Activated naive CD4-positive, alpha-beta T cell treated with anti-CD3 and anti-CD28 coated beads, Interleukin-2, amount 10 ng/mL, durations not matched to agents 7 days and 5 days (primary cell): ENCODE results near the gene NOTCH4.

Experiments
- CTCF ChIA-PET: fragments of 350-600 bp; sonication (Branson Sonifier 250); formaldehyde crosslinking; loops from one replicate; lab custom pipeline; 2021; ENCODE audit warnings: antibody characterized with exemption; lab: Charles Lee
- DNase-seq: peaks from one replicate; pipeline ENCODE4 v3.0.0-alpha.2; 2020
- H3K27ac Mint-ChIP-seq: one replicate; pipeline ENCODE4 v1.8.0; 2021; ENCODE audit warnings: mild to moderate bottlenecking, moderate library complexity, mixed read lengths
- H3K27me3 Mint-ChIP-seq: one replicate; pipeline ENCODE4 v1.8.0; 2021; ENCODE audit warnings: mild to moderate bottlenecking, mixed read lengths
- H3K36me3 Mint-ChIP-seq: one replicate; pipeline ENCODE4 v1.8.0; 2021; ENCODE audit warnings: mixed read lengths
- H3K4me1 Mint-ChIP-seq: one replicate; pipeline ENCODE4 v1.8.0; 2021; ENCODE audit warnings: mixed read lengths
- H3K4me3 Mint-ChIP-seq: one replicate; pipeline ENCODE4 v1.8.0; 2021; ENCODE audit warnings: mild to moderate bottlenecking, moderate library complexity, mixed read lengths
- H3K9me3 Mint-ChIP-seq: one replicate; pipeline ENCODE4 v1.8.0; 2021; ENCODE audit warnings: mixed read lengths

The NOTCH4 gene

DNA sequence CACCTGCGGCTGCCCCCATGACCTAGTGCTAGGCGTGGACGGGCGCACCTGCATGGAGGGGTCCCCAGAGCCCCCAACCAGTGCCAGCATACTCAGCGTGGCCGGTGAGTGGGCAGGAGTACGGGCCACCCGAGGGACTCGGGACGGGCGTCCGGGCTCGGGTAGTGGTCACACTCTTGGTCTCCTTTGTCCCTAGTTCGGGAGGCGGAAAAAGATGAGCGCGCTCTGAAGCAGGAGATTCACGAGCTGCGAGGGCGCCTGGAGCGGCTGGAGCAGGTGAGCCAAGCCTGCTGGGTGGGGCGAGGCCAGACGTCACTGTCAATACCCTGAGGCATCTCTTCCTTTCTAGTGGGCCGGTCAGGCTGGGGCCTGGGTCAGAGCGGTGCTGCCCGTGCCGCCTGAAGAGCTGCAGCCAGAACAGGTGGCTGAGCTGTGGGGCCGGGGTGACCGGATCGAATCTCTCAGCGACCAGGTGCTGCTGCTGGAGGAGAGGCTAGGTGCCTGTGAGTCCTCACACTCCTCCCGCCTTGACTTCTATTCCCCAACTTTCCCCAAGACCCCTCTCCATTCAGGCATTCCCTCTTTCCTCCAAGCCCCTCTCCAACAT is 56.6 kb downstream of the NOTCH4 start:
- no peaks in the 10 kb centered on the region for H3K9me3 Mint-ChIP-seq
- no peak overlapping the region for H3K4me3 Mint-ChIP-seq
- no peaks in the 10 kb centered on the region for H3K27me3 Mint-ChIP-seq
- no peaks in the 10 kb centered on the region for H3K4me1 Mint-ChIP-seq
- DNase-seq, result no peak
- peaks cover 37% of the 10 kb centered on the region for H3K36me3 Mint-ChIP-seq
- H3K27ac Mint-ChIP-seq, result no peak overlapping the region
- CTCF ChIA-PET, result interaction anchor here (1.9 kb wide), 1 partner anchor 49 kb away, joined by 4 read pairs; no protein-coding TSS in a partner anchor

DNA sequence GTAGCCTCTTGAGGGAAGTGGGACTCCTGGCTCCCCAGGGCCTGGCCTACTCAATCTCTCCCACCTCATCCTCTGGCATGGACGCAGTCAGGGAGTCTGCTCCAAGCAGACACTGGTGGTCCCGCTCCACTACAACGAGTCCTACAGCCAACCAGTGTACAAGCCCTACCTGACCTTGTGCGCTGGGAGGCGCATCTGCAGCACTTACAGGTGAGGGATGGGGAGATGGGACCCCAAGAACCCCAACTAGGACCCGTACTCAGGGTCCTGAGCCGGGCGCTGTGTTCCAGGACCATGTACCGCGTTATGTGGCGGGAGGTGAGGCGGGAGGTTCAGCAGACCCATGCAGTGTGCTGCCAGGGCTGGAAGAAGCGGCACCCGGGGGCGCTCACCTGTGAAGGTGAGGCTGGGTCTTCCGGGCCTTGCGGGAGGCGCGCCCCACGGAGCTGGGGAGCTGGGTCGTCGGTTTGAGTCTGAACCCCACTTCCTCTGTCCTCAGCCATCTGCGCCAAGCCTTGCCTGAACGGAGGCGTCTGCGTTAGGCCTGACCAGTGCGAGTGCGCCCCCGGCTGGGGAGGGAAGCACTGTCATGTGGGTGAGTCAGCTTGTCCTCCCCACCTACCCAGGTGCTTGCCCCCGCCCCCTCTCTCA is 57.3 kb downstream of the NOTCH4 start:
- CTCF ChIA-PET, result interaction anchor here (1.9 kb wide), 1 partner anchor 48 kb away, joined by 4 read pairs; no protein-coding TSS in a partner anchor
- no peak for DNase-seq
- Mint-ChIP-seq H3K4me3 (no peak overlapping the region), H3K27ac (no peak overlapping the region), H3K9me3 (no peaks in the 10 kb centered on the region), H3K36me3 (peaks cover 37% of the 10 kb centered on the region), H3K27me3 (no peaks in the 10 kb centered on the region), H3K4me1 (no peaks in the 10 kb centered on the region)

- Mint-ChIP-seq H3K4me1 (no peaks in the 10 kb centered on the region), H3K36me3 (peaks cover 19% of the 10 kb centered on the region), H3K9me3 (no peaks in the 10 kb centered on the region), H3K4me3 (no peak within 1 kb of the TSS), H3K27ac (no peak within 1 kb of the TSS), H3K27me3 (no peaks in the 10 kb centered on the region)
- DNase-seq, result no peak
- CTCF ChIA-PET, result interaction anchor here (1.1 kb wide), 1 partner anchor 16 kb away, joined by 3 read pairs; no protein-coding TSS in a partner anchor
Observed at GRCh38 chr6:32164295-32164694, 59.6 kb downstream of the NOTCH4 start, which contains the start of gene EGFL8. TSS of gene EGFL8 (plus strand) at chr6:32164595. CDS start at chr6:32166166, 1,571 bp downstream.

GRCh38 chr6:32163559-32164258 is 60.2 kb downstream of the NOTCH4 start:
- Mint-ChIP-seq H3K27me3 (no peaks in the 10 kb centered on the region), H3K4me3 (no peak overlapping the region), H3K4me1 (no peaks in the 10 kb centered on the region), H3K9me3 (no peaks in the 10 kb centered on the region), H3K27ac (no peak overlapping the region), H3K36me3 (peaks cover 16% of the 10 kb centered on the region)
- DNase-seq, result no peak
- CTCF ChIA-PET, result interaction anchor here (1.1 kb wide), 1 partner anchor 15 kb away, joined by 3 read pairs; no protein-coding TSS in a partner anchor

- DNase-seq, result no peak
- peaks cover 13% of the 10 kb centered on the region for H3K36me3 Mint-ChIP-seq
- CTCF ChIA-PET, result no interaction called here
- no peaks in the 10 kb centered on the region for H3K9me3 Mint-ChIP-seq
- no peak overlapping the region for H3K4me3 Mint-ChIP-seq
- H3K4me1 Mint-ChIP-seq, result peaks cover 22% of the 10 kb centered on the region
- peaks cover 10% of the 10 kb centered on the region for H3K27me3 Mint-ChIP-seq
- no peak overlapping the region for H3K27ac Mint-ChIP-seq
Observed at GRCh38 chr6:32158052-32158451, 65.8 kb downstream of the NOTCH4 start.

GRCh38 chr6:32156891-32157290 is 67.0 kb downstream of the NOTCH4 start:
- peaks cover 21% of the 10 kb centered on the region for H3K27me3 Mint-ChIP-seq
- peaks cover 13% of the 10 kb centered on the region for H3K36me3 Mint-ChIP-seq
- no peak for DNase-seq
- peaks cover 34% of the 10 kb centered on the region for H3K4me1 Mint-ChIP-seq
- no peaks in the 10 kb centered on the region for H3K9me3 Mint-ChIP-seq
- no peak overlapping the region for H3K27ac Mint-ChIP-seq
- H3K4me3 Mint-ChIP-seq, result no peak overlapping the region
- CTCF ChIA-PET, result no interaction called here

GRCh38 chr6:32154514-32155161 is 69.2 kb downstream of the NOTCH4 start:
- Mint-ChIP-seq H3K4me1 (peaks cover 47% of the 10 kb centered on the region), H3K27me3 (peaks cover 42% of the 10 kb centered on the region), H3K27ac (peak overlapping the region; percentile 79), H3K4me3 (peak overlapping the region; percentile 83), H3K9me3 (no peaks in the 10 kb centered on the region), H3K36me3 (peaks cover 13% of the 10 kb centered on the region)
- CTCF ChIA-PET, result interaction anchor here (0.8 to 1.3 kb wide), 5 partner anchors 10 to 41 kb away, joined by 3 to 9 read pairs (median 4); no protein-coding TSS in a partner anchor
- peak; percentile 82 for DNase-seq

DNA sequence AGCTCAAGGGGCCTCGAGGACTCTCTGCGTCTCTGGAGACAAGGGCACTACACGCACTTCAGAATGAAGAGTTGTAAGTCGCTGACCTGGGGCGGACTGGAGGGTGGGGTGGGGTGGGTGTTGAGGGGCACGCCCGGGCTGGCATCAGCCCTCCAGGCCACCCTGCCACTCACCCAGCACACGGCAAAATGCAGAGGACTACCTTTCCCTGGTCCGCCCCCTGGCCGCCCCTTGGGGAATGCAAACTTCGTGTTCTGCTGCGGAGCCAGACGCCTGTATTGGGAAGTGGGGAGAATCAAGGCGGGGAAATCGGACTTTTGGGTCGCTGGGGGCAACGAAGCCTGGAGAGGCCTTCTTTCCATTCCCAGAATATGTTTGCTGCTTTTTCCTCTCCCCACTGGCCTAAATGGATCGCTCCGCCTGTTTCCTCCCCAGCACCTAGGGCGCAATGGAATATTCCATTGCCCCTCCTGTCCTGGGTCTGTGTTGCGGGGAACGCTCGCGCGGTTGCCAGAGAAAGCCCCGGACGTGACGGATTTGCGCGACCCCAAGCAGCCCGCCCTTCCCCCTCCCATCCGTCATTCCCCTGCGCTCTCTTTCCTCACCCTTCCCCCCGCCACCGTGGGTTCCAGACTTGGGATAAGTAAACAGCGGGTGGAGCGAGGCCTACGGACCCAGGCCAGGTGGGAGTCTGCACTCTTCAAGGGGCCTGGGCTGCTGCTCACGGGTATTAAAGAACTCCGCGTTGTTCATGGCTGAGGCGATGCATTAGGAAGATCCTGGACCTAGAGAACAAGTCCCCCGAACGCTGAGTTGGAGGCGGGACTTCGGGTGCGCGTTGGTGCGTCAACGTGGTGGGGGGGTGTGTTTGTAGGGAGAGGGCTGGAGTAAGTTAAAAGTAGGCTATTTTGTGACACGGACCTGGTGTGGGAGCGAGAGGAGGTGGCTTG is 70.0 kb downstream of the NOTCH4 start, which contains the start of gene PPT2:
TSS of gene PPT2 (plus strand) at position 578 of the 950 bp plus-strand sequence. CDS start 454 bp downstream, outside the sequence.
- no peaks in the 10 kb centered on the region for H3K9me3 Mint-ChIP-seq
- peaks cover 13% of the 10 kb centered on the region for H3K36me3 Mint-ChIP-seq

DNA sequence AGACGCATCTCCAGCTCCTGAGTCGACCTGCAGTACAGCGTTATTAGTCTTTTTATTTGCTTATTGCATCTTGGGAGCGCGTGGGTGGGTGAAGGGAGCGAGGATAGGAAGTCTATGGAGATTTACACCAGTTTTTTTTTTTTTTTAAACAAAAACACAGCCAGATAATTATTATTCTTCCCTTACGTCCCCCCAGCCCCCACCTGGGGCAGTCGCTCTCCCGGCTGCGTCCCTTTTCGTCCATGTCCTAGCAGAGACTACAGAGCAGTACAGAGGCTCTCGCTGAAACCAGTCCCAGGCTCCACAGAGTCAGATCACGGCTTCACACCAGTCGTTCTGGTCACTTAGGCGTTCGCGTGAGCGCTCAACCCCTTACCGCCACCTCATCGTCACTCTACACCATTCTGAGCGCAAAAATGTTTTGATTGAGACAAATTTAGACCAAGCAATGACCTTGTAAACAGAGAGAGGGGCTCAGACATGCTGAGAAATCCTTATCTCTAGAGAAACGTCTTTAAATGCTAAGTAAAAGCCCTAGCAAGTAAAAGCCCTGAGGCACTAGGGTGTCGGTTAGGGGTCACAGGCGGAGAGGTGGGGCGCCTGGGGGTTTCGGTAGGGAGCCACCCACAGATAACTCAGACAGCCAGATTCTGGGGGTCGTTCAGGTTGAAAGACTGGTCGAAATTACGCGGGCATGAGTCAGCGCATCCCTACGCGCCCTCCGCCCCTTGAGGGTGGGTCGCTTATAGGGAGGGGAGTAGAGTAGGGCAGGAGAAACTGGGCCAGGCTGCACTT is 70.9 kb downstream of the NOTCH4 start:
- Mint-ChIP-seq H3K4me1 (peaks cover 59% of the 10 kb centered on the region), H3K9me3 (no peaks in the 10 kb centered on the region)
- DNase-seq, result no peak

More for the DNA sequence above, 70.0 kb downstream of the NOTCH4 start, which contains the start of gene PPT2:
- CTCF ChIA-PET, result interaction anchor here (0.8 to 1.3 kb wide), 4 partner anchors 9 to 42 kb away, joined by 3 to 9 read pairs (median 4); no protein-coding TSS in a partner anchor
- peak within 1 kb of the TSS; percentile 79 for H3K27ac Mint-ChIP-seq
- peak within 1 kb of the TSS; percentile 83 for H3K4me3 Mint-ChIP-seq
- peaks cover 50% of the 10 kb centered on the region for H3K27me3 Mint-ChIP-seq
- peak; percentile 85 for DNase-seq
- H3K4me1 Mint-ChIP-seq, result peaks cover 51% of the 10 kb centered on the region

DNA sequence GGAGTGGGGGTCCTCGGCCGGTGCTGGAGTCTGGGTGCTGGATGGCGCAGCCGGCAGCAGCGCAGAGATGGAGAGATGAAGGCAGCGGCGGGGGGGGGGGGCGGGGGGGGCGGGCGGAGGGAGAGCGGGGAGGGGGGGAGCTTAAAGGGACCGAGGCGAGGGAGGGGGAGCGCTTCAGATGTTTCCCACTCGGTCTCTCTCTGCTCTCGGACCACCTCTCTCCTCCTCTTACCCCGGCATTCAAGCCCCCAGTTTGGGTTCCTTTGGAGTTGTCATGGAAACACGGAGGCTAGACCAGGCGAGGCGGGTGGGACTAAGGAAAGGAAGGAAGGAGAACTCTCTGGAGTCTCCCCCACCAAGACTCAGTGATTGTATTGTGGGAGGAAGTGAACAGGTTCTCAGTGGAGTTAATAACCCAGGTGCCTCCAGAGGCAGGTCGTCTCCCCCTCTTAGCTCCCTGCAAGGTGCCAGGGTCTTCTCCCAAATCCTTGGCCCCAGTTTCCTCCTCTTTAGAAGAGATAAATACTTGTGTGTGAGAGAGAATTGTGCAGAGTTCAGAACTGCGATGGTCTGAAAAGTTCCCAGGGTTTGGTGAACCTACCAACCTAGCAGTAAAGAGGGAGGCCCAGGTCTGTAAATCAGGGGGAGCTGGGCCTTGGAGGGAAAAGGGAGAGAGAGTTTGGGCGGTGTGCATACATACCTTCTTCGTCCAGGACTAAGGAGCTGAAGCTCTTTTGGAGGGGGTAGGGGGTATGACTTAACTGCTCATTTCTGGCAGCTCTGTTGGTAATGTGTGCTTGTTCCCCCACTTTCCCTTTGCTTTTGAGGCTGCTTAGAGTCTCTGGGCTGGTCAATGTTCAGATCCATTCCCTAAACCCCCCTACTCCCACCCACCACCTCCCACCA is 71.8 kb downstream of the NOTCH4 start, which contains the start of gene PRRT1:
TSS of gene PRRT1 (minus strand) at position 77 of the 906 bp plus-strand sequence. CDS start 112 bp downstream, outside the sequence.
- CTCF ChIA-PET, result interaction anchor here (1.6 kb wide), 1 partner anchor 33 kb away, joined by 5 read pairs; no protein-coding TSS in a partner anchor
- DNase-seq, result no peak
- Mint-ChIP-seq H3K27ac (no peak within 1 kb of the TSS), H3K36me3 (no peaks in the 10 kb centered on the region), H3K4me1 (peaks cover 62% of the 10 kb centered on the region), H3K27me3 (peaks cover 67% of the 10 kb centered on the region), H3K4me3 (peak within 1 kb of the TSS; percentile 51), H3K9me3 (no peaks in the 10 kb centered on the region)

More for the DNA sequence above, 70.9 kb downstream of the NOTCH4 start:
- Mint-ChIP-seq H3K36me3 (peaks cover 7% of the 10 kb centered on the region), H3K4me3 (peak overlapping the region; percentile 51), H3K27me3 (peaks cover 59% of the 10 kb centered on the region), H3K27ac (peak overlapping the region; percentile 53)
- CTCF ChIA-PET, result no interaction called here

DNA sequence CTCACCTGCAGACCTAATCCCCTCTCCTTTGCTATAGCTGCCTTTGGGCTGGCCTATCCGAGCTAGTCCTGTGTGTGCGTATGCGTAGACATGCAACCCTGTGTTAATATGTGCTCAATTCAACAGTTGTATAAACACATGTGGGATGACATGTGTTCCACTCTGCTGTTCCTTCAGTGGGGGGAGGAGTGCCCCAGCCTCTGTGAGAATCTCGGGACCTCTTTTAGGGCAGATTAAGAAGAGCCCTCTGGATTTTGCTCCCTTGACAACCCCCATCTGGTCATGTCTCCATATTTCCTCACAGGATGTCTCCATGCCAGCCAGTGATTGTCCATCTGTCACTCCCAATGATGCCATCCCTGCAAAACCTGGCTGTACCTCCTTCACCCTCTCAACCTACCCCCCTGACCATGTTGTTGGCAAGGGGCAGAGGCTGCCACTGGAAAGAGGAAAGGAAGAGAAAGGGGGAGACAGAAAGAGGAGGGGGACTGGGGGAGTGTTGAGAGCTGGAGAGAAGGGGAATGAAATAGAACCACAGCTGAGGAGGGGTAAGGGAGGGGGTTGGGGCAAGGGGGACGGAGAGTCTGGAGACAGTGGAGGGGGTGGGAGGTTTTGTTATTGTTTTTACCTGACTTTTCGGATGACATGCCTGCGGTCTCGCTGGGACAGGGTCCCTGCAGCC is 72.5 kb downstream of the NOTCH4 start:
- DNase-seq, result no peak
- peaks cover 75% of the 10 kb centered on the region for H3K27me3 Mint-ChIP-seq
- peak overlapping the region; percentile 41 for H3K4me3 Mint-ChIP-seq
- no peaks in the 10 kb centered on the region for H3K36me3 Mint-ChIP-seq
- CTCF ChIA-PET, result interaction anchor here (1.6 kb wide), 1 partner anchor 32 kb away, joined by 5 read pairs; no protein-coding TSS in a partner anchor
- peaks cover 62% of the 10 kb centered on the region for H3K4me1 Mint-ChIP-seq
- H3K27ac Mint-ChIP-seq, result no peak overlapping the region
- no peaks in the 10 kb centered on the region for H3K9me3 Mint-ChIP-seq
